COLO668 (cell line): ENCODE measurements around the gene KCNMA1.

Experiments used
- DNase-seq: peaks from one replicate; lab custom pipeline; 2025; ENCODE audit not compliant: unreplicated experiment; lab: John Stamatoyannopoulos, UW

Gene KCNMA1

GRCh38 chr10:77015360-77015759 lies 622.2 kb downstream of the KCNMA1 start:
- DNase-seq = no peak

- DNase-seq = no peak
Observed at GRCh38 chr10:77012812-77013500, 624.7 kb downstream of the KCNMA1 start.

- DNase-seq = no peak
Observed at GRCh38 chr10:77011874-77012811, 625.5 kb downstream of the KCNMA1 start.

GRCh38 chr10:77010430-77010829 lies 627.2 kb downstream of the KCNMA1 start:
- no peak for DNase-seq

GRCh38 chr10:77007834-77008233 lies 629.8 kb downstream of the KCNMA1 start:
- DNase-seq = no peak

GRCh38 chr10:77006836-77007511 lies 630.6 kb downstream of the KCNMA1 start:
- DNase-seq = no peak

GRCh38 chr10:77005871-77006270 lies 631.7 kb downstream of the KCNMA1 start:
- DNase-seq = no peak

GRCh38 chr10:77004917-77005564 lies 632.6 kb downstream of the KCNMA1 start:
- DNase-seq = peak; percentile 10

GRCh38 chr10:77002872-77003271 lies 634.7 kb downstream of the KCNMA1 start:
- DNase-seq = no peak

GRCh38 chr10:77001206-77001605 lies 636.4 kb downstream of the KCNMA1 start:
- DNase-seq = no peak

GRCh38 chr10:76998451-76998850 lies 639.2 kb downstream of the KCNMA1 start:
- no peak for DNase-seq

- DNase-seq = no peak
Observed at GRCh38 chr10:76997631-76998030, 640.0 kb downstream of the KCNMA1 start.

- no peak for DNase-seq
Observed at GRCh38 chr10:76995023-76995422, 642.6 kb downstream of the KCNMA1 start.

- no peak for DNase-seq
Observed at GRCh38 chr10:76993213-76993612, 644.4 kb downstream of the KCNMA1 start.

GRCh38 chr10:76992467-76992866 lies 645.1 kb downstream of the KCNMA1 start:
- no peak for DNase-seq

GRCh38 chr10:76991621-76992020 lies 646.0 kb downstream of the KCNMA1 start:
- DNase-seq = no peak

- no peak for DNase-seq
Observed at GRCh38 chr10:76990561-76990960, 647.0 kb downstream of the KCNMA1 start.

GRCh38 chr10:76984559-76985443 lies 652.8 kb downstream of the KCNMA1 start:
- DNase-seq = peak; percentile 81

GRCh38 chr10:76983624-76984023 lies 654.0 kb downstream of the KCNMA1 start:
- no peak for DNase-seq

- DNase-seq = no peak
Observed at GRCh38 chr10:76982671-76983070, 654.9 kb downstream of the KCNMA1 start.
